Right lobe of liver (tissue), 6 donors: ENCODE results near the gene ATXN1. TPM values are rescaled to one million over a fixed set of nuclear protein-coding genes. Genes with fewer than 3 reads are reported as not detected.

Experiments used
- ATAC-seq, 4 donors: fragments of 200-7000 bp; cut with Tn5 transposase; one replicate each; pipeline ENCODE4 v1.9.1; 2020; ENCODE audit warnings: mild to moderate bottlenecking in 4 of 4, moderate library complexity in 4 of 4
- DNase-seq, 3 donors: peaks; one replicate each; pipeline ENCODE4 v3.0.0-alpha.2; 2020
- H3K27ac ChIP-seq, 3 donors: fragments of 200-600 bp; one replicate each; pipeline ENCODE4 v1.8.0; 2022
- H3K27me3 ChIP-seq, 2 donors: fragments of 200-600 bp; one replicate each; pipeline ENCODE4 v1.8.0; 2022
- H3K36me3 ChIP-seq, 4 donors: fragments of 200-600 bp; sonication (generic) in 1 of 4; one replicate each; pipeline versions ENCODE4 v1.5.1 to v1.8.0; 2017 to 2022; ENCODE audit warnings: control low read depth in 1 of 4
- H3K4me1 ChIP-seq, 4 donors: fragments of 200-600 bp; sonication (generic) in 1 of 4; one replicate each; pipeline versions ENCODE4 v1.5.1 to v1.8.0; 2017 to 2022; ENCODE audit warnings: control low read depth in 1 of 4
- H3K4me3 ChIP-seq, 3 donors: fragments of 200-600 bp; one replicate each; pipeline ENCODE4 v1.8.0; 2022
- H3K9me3 ChIP-seq, 4 donors: fragments of 200-600 bp; sonication (generic) in 1 of 4; one replicate each; pipeline versions ENCODE4 v1.5.1 to v1.8.0; 2017 to 2022; ENCODE audit warnings: control low read depth in 1 of 4
- POLR2A ChIP-seq: fragments of 450-650 bp; IDR thresholded peaks from one replicate; pipeline ENCODE4 v1.6.1; 2017; ENCODE audit warnings: antibody characterized with exemption, mild to moderate bottlenecking
- WGBS: methylation state at CpG from one replicate; pipeline ENCODE4 v1.1.6; 2018; ENCODE audit warnings: low coverage, low lambda C conversion rate; ENCODE audit not compliant: insufficient coverage; ENCODE audit errors: missing lambda C conversion rate; 5-methylcytosine and 5-hydroxymethylcytosine counted together
- intact Hi-C, 2 donors: fragments of 100-400 bp; cut with DNase I; formaldehyde crosslinking; loops; one replicate each; pipeline versions ENCODE4 v1.11.2 to v1.14.1; 2022
- total RNA-seq, 6 experiments: library from RNA; depleted of rRNA in 2 of 6; stranded (reverse); fragments of >200 nt in 2 of 6; fragmentation: NEBNext Ultra II Directional in 3 of 6; extraction: Animal tissue kit (Norgen Biotek cat#: 25700) in 3 of 6; gene quantifications; one replicate each; pipeline versions ENCODE4 v1.1.0 to v1.2.4, GENCODE V29; 2016 to 2023
- TF ChIP-seq, protein P1 (sequence below), 4 donors: fragments of 200-600 bp in 3 of 4; fragments of 450-650 bp in 1 of 4; IDR thresholded peaks; one replicate each; pipeline versions ENCODE4 v1.5.1 to v1.8.0; 2016 to 2022; ENCODE audit warnings: antibody characterized with exemption in 4 of 4, mild to moderate bottlenecking in 2 of 4
- donor health status: DM: no; HTN: yes; CAD: no.
- donor health status: DM: no; HTN: no; CAD: no.
- donor health status: DM: no; HTN: no; CAD: no.
- donor health status: DM: no; HTN: yes; CAD: no.
- donor health status: DM: no; HTN: yes; CAD: no.

ATXN1 gene
- total RNA-seq, 6 experiments from 2014 or later, result 23.2 to 28.7 (median 25.0) TPM

DNA sequence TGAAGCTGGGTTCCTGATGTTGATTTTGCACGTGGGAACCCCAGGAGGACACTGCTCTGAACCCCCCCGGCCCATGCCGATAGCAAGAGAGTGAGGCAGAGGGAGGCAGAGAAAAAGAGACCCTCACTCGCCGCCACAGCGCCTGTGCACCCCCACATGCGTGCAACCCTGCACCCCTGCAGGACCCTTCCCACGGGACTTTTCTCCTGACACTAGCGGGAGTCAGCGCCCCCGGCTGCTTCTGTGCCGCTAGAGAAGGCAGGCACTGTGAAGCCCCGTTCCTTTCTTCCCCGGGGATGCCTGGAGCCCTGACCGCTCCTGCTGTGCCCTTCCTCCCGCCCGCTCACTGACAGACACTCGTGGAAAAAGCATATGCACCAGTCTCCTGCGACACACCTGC, 455.5 kb downstream of the ATXN1 start:
- H3K27me3 ChIP-seq, result no peaks in the 10 kb centered on the region
- H3K4me1 ChIP-seq, result peaks cover 0 to 2% (median 0%) of the 10 kb centered on the region in 4 donors
- intact Hi-C loops, result no loop called here
- DNase-seq, result no peak
- TF ChIP-seq, protein P1, sequence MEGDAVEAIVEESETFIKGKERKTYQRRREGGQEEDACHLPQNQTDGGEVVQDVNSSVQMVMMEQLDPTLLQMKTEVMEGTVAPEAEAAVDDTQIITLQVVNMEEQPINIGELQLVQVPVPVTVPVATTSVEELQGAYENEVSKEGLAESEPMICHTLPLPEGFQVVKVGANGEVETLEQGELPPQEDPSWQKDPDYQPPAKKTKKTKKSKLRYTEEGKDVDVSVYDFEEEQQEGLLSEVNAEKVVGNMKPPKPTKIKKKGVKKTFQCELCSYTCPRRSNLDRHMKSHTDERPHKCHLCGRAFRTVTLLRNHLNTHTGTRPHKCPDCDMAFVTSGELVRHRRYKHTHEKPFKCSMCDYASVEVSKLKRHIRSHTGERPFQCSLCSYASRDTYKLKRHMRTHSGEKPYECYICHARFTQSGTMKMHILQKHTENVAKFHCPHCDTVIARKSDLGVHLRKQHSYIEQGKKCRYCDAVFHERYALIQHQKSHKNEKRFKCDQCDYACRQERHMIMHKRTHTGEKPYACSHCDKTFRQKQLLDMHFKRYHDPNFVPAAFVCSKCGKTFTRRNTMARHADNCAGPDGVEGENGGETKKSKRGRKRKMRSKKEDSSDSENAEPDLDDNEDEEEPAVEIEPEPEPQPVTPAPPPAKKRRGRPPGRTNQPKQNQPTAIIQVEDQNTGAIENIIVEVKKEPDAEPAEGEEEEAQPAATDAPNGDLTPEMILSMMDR (IDR thresholded peaks at IDR 0.05), result no peak
- no peak for TF ChIP-seq POLR2A
- no peaks in the 10 kb centered on the region for H3K9me3 ChIP-seq
- H3K27ac ChIP-seq, result no peak overlapping the region
- H3K4me3 ChIP-seq, result no peak overlapping the region
- ATAC-seq, result no peak
- 77% methylated on average over 14 of the region's 19 CpGs for WGBS
- peaks cover 0 to 12% (median 0%) of the 10 kb centered on the region in 4 donors for H3K36me3 ChIP-seq

DNA sequence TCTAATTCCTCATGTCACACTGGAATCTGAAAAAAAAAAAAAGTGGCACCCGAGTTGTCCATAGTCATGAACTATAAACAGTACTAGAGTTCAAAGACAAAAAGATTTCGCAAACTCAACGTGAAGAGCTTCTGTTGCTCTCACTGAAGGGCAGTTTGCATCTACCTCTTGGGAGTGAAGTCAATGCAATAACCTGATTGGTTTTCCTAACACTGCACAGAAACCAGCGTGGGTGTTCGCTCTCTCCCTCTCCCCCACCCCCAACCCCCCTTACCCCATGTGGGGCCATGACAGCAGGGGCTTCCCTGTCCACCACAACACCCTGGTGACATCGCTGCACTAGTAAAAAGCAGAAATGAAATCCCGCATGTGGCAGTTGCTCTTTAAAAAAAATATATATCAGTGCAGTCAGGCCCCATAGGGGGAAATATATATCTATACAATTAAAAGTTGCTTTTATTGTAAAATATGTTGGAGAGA, 456.0 kb downstream of the ATXN1 start:
- H3K4me3 ChIP-seq, result no peak overlapping the region
- WGBS, result 47% methylated on average over 7 of the region's 7 CpGs
- ATAC-seq (peak in 2 of 4 donors; percentile 44 to 76), DNase-seq (no peak)
- TF ChIP-seq, protein P1 (IDR thresholded peaks at IDR 0.05), result no peak
- no peak for TF ChIP-seq POLR2A
- H3K27ac ChIP-seq, result no peak overlapping the region
- H3K9me3 ChIP-seq, result no peaks in the 10 kb centered on the region
- H3K4me1 ChIP-seq, result peaks cover 0 to 2% (median 0%) of the 10 kb centered on the region in 4 donors
- intact Hi-C loops, result no loop called here
- H3K36me3 ChIP-seq, result peaks cover 0 to 12% (median 0%) of the 10 kb centered on the region in 4 donors
- no peaks in the 10 kb centered on the region for H3K27me3 ChIP-seq

DNA sequence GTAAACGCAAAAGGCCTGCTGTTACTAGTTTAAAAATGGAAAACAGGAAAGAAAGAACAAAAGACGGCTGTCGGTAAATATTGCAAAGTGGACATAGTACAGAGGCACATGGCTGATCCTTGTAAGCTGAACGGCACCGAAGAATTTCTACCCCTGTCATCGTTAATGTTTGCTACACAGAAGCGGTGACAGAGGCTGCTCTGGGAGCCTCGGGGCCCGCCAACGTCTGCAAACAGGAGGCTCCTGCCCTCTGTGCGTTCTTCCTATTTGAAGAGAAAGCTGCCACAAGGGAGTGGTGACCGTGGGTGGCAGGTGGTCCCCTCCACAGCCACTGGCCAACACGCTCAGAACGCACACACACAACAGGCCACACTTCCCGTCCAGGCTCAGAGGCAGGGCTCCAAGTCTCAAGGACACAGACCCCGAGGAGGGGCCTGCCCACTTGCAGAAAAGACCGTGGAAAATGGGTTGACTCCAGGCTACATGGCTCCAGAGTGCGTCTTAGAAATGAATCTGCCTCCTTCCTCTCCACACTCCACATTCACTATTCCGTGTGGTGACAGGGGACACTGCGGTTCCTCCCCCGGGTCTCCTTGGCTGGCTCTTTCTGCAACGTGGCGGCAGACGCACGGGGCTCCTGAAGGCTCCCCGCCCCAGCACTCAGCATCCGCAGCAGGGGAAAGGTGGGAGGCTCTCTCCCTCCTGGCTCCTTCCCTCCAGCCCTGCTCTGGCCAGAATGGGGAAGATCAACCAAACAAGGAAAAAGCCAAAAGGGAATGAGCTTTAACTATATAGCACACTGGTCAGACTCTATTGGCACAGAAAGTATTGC, 458.3 kb downstream of the ATXN1 start:
- intact Hi-C loops, result no loop called here
- Histone ChIP-seq H3K4me1 (peaks cover 0 to 2% (median 0%) of the 10 kb centered on the region in 4 donors), H3K27me3 (no peaks in the 10 kb centered on the region), H3K27ac (no peak overlapping the region), H3K9me3 (no peaks in the 10 kb centered on the region), H3K4me3 (no peak overlapping the region), H3K36me3 (peaks cover 0 to 12% (median 0%) of the 10 kb centered on the region in 4 donors)
- DNase-seq (no peak), ATAC-seq (peak in 2 of 4 donors; percentile 7 to 23)
- TF ChIP-seq POLR2A, result no peak
- TF ChIP-seq, protein P1 (IDR thresholded peaks at IDR 0.05), result no peak
- 77% methylated on average over 11 of the region's 27 CpGs for WGBS

DNA sequence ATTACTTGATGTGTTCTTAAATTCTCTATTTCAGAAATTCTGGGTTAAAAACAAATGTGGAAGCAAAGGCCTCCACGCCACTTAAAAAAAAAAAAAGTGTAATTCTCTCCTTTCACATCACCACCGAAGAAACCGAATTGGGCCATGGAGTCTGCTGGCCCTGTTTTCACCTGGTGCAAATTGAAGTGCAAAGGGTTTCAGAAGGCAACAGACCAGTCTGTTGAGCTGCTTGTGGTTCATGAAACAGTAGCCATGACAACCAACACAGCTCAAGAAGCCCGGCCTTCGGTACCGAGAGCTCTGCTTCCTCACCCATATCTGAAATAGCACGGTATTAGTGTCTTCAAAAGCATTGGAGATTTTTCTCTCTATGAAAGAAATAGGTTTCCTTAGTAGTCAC, 459.7 kb downstream of the ATXN1 start:
- ATAC-seq (no peak), DNase-seq (no peak)
- no peak overlapping the region for H3K4me3 ChIP-seq
- 100% methylated on average over 7 of the region's 7 CpGs for WGBS
- intact Hi-C loops, result no loop called here
- TF ChIP-seq POLR2A, result no peak
- TF ChIP-seq, protein P1 (IDR thresholded peaks at IDR 0.05), result no peak
- H3K36me3 ChIP-seq, result peaks cover 0 to 12% (median 0%) of the 10 kb centered on the region in 4 donors
- H3K27ac ChIP-seq, result no peak overlapping the region
- no peaks in the 10 kb centered on the region for H3K9me3 ChIP-seq
- peaks cover 0 to 2% (median 0%) of the 10 kb centered on the region in 4 donors for H3K4me1 ChIP-seq
- H3K27me3 ChIP-seq, result no peaks in the 10 kb centered on the region
